GM18858 (cell line): ENCODE data around the gene RTP1.
"Not testable (repeated sequence)": the region's sequence is repeated elsewhere in the genome, so short reads cannot be mapped to it uniquely, and the experiment has no call there.

Experiments
- ATAC-seq: cut with Tn5 transposase; IDR thresholded peaks from one replicate; pipeline ENCODE4 v1.9.1; 2021; ENCODE audit not compliant: unreplicated experiment

The RTP1 gene, protein sequence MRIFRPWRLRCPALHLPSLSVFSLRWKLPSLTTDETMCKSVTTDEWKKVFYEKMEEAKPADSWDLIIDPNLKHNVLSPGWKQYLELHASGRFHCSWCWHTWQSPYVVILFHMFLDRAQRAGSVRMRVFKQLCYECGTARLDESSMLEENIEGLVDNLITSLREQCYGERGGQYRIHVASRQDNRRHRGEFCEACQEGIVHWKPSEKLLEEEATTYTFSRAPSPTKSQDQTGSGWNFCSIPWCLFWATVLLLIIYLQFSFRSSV

DNA sequence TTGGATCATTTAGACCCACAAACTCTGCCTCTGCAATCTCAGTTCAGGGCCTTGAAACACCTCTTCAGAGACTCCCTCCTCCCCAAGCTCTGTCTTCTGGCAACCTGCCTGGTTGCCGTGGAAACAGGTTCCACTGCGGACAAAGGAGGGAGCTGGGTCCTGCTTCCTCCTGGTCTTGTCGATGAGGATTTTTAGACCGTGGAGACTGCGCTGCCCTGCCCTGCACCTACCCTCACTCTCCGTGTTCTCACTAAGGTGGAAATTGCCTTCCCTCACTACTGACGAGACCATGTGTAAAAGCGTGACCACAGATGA, at the start of gene RTP1:
TSS of gene RTP1 (plus strand) at position 152 of the 315 bp plus-strand sequence. CDS start at position 182, 30 bp downstream.
- ATAC-seq, result no peak

DNA sequence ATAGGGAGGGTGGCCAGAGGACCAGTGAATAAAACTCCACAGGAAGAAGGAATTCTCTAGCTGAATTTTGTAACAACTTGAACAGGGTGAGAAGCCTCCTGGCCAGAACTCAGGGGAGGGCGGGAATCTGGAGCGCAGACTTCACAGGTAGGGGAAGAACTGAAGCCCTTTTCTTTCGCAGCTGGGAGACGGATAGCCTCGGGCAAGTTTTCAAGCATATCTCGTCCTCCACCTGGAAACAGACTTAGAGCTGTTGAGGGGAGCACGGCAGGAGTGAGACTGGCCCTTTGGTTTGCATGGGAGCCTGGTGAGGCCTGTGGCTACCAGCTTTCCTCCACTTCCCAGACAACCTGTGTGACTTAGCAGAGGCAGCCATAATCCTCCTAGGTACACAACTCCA, 47.1 kb upstream of the RTP1 start:
- ATAC-seq, result no peak

DNA sequence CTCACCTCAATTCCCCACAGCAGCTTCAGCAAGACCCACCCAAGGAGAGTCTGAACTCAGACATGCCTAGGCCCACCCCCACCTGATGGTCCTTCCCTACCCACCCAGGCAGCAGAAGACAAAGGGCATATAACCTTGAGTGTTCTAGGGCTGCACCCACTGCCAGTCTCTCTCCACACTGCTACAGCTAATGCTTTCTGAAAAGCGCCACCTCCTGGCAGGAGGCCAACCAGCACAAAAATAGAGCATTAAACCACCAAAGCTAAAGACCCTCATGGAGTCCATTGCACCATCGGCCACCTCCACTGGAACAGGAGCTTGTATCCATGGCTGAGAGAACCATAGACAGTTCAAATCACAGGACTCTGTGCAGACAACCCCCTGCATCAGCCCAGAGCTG, 46.7 kb upstream of the RTP1 start:
- ATAC-seq, result no peak

DNA sequence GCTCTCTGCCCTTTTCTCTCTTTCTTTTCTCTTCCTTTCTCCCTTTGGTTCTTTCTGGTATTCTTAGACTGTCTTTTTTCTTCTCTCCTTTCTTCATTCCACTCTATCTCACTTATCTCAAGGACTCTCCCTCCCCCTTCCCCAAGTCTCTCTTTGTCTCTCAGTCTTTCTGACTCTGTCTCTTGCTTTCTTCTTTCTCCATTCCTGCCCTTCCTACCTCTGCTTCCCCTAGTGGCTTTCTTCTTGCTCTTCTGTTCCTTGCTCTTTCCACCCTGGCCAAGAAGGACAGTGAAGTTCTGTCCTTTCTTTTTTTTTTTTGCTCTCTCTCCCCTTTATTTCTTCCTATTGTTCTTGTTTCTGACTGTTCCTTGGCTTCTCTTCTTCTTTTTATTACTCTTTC, 35.7 kb upstream of the RTP1 start:
- ATAC-seq, result no peak

DNA sequence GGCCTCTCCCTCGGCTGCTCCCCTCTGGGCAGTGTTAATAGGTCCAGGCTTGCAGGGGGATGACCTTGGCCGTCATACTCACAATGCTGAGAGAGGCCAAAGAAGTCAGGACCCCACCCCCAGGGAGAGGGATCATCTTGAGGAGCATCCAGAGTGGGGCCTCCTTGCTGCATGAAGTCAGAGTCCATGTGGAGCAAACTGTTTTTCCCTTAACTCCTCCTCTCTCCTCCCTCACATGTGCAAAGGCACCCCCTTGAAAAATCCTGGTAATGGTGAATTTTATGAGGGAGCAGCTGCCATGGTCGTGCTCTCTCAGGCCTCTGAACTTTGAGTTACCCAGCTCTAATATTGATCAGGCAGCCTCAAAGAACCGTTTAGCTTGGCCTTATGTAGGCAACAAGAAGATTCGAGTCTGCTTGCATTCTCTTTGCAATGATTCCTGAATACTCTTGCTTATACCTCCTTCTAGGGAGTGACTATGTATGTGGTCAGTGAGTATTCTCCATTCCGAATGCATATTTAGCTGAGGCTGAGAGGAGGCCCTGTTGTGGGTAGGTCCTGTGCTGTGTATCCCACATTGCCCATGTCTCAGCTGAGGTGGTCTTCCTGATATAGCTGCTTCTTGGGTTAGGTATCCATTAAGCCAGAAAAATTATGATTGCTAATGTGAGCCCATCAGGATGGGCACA, 34.9 kb upstream of the RTP1 start:
- ATAC-seq, result no peak

DNA sequence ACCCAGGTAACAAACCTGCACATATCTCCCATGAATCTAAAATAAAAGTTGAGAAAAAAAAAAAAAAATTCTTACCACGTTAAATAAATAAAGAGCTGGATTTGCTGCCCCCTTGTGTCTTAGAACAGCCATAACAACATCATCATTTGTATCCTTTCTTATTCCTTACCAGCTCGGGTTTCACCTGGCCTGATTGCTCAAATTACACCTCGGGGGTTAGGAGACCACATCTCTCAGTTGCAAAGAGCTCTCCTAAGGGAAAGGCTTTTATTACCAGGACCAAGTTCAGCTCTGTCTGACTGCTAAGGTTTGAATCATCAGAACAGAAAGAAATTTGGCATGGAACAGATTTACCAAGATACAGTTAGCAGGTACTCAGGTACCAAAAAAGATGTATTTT, 32.1 kb upstream of the RTP1 start:
- no peak for ATAC-seq

DNA sequence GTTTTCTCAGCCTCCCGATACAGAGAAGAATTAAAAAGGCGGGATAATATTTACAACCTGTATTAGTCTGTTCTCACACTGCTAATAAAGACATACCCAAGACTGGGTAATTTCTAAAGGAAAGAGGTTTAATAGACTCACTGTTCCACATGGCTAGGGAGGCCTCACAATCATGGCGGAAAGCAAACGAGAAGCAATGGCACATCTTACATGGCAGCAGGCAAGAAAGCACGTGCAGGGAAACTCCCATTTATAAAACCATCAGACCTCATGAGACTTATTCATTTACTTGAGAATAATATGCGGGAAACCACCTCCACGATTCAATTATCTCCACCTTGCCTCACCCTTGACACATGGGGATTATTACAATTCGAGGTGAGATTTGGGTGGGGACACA, 30.5 kb upstream of the RTP1 start:
- ATAC-seq, result no peak

DNA sequence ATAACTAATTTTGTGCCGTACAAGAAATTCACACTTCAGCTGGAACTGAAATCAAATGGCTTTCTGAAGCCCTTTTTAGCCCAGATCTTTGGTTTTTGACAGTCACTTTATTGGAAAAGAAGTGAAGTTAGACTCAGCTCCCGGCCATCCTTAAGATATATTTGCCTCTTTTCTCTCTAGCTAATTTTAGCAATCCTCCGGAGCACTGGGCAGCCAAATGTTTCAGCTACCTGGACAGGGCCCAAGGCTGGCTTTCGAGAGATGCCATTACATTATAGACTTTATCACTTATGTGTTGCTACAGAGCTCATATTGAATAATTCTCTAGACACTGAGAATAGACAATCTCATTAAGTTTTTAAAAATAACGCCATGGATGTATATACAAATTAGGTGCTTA, 29.5 kb upstream of the RTP1 start:
- ATAC-seq, result no peak

DNA sequence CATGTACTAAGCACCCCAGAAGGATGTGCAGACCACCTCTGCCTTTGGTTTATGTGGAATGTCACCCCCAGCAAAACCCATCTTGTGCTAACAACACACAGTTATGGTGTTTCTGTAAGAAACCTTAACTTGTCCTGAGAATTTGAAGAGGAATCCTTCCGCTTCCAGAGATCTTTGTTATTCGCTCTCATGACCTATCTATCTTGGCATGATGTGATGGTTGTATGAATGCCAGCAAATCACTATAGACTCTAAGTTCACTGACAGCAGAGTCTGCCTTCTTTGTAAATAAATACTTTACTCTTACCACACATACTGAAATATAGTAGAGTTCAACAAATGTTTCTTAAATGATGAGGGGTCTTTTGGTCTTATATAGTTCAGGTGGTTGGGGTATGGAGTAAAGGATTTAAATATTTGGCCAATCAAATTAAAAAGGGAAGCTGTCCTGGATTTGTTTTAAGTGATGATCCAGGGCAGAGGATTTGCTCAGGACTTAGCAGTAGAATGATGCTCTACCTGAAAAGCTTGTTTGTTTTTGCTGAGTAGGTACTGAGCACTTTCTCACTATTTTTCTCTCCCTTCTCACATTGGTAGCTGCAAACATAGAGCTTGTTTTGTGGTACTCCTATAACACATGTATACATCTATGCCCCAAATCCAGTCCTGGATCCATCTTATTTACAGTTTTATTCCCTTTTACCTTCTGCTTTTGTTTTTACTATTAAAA, 27.9 kb upstream of the RTP1 start:
- ATAC-seq, result no peak

DNA sequence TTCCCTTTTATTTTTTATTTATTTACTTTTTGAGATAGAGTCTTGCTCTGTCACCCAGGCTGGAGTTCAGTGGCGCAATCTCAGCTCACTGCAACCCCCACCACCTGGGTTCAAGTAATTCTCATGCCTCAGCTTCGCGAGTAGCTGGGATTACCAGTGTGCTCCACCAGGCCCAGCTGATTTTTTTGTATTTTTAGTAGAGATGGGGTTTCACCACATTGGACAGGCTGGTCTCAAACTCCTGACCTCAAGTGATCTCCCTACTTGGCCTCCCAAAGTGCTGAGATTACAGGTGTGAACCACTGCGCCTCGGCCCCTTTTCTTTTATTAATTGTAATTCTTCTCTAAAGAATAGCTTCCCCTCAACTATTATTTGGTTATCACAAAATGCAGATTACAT, 26.4 kb upstream of the RTP1 start:
- not testable (repeated sequence) for ATAC-seq

DNA sequence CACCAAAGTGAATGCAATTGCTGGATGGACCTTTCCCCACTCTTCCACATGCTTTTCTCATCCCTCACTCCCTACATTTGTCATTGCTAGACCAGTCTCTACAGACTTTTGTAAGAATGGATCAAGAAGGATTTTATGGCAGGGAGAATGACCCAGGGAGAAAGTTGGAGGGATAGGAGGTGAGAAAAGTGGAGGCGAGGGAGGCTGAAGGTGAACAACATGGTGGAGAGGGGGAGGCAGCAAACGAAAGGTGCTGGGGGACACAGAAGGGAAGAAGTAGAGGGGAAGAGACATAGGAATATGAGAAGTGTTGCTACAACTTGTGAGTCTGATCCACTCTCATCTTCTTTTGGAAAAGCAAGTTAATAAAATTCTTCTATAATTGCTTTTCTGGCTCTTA, 24.4 kb upstream of the RTP1 start:
- no peak for ATAC-seq

DNA sequence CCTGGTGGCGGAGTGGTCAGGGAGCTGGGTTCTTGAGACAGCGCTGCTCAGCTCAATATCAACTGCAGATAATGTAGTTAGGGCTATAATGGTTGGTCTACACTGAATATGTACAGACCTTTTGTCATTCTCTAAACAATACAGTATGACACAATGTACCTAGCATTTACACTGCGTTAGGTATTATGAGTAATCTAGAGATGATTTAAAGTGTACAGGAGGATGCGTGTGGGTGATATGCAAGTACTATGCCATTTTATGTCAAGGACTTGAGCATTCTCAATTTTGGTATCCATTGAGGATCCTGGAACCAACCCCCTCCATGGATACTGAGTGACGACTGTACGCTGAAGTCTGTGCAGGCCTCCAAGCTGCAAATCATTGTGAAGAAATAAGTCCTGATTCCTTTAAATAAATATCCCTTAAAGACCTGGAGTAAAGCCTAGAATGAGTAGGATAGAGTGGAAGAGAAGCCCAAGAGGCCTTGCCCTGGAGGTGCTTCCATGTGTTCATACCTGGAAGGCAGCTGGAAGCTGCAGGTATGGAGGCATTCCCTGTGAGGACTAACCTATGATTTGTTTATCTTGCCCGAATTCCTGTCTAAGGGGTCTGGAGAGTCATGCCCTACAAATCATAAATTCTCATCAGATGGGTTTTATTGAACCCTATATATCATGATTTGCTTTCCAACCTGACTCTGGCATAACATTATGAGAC, 15.7 kb upstream of the RTP1 start:
- no peak for ATAC-seq

DNA sequence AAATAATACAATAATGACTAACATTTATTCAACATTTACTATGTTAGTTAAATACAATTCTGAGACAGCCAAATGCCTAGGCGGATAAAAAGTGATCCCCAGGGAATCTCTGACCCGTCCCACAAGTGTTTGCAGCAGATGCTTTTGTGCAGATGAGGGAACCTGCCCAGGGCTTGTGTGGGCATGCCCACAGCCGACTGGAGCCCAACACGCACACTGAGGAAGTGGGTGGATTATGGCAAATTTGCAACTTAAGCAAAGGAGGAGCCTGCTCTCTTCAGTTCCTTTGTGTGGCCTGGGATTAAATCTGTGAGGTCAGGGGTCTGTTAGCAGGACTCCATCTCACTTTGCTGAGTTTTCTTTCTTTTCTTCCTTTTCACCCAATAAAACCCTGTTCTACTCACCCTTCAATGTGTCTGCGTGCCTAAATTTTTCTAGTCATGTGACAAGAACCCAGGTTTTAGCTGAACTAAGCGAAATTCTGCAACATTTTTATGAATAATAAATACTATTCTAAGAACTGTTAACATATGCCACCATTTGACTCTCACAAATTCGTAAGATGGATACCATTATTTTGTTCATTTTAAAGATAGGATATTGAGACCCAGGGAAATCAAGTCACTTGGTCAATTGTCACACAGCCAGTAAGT, 13.9 kb upstream of the RTP1 start:
- no peak for ATAC-seq

DNA sequence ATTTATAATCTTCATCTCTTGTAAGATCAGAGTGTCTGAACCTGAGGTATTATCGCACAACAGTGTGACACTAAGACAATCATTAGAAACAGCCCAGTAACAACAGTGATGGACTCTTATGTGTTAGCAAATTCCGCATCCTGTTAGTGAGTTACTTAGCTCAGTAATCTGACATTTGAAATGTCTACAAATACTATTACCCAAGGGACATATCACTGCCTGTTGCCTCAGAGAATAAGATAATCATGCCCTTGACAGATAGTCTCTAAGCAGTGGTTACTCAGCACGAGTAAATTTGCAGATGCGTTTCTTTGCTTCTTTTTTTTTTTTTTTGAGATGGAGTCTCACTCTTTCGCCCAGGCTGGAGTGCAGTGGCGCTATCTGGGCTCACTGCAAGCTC, 13.4 kb upstream of the RTP1 start:
- no peak for ATAC-seq

DNA sequence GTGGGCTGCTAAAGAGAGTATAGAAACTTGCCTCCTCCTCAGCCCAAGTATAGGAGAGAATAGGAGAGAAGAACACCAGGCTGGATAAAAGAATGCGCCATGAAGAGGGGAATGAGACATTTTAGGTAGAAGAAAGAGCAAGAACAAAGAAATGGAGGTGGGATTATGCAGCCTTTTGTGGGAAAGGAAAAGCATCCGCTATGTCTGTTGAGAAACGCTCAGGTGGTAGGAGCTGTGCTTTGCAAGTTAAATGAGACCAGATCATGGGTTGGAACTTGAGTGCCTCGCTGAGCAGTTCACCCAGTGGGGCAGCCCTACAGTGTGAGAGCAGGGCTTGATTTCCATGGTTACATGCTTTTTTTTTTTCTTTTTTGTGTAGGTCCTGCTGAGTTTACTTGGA, 11.5 kb upstream of the RTP1 start:
- no peak for ATAC-seq

DNA sequence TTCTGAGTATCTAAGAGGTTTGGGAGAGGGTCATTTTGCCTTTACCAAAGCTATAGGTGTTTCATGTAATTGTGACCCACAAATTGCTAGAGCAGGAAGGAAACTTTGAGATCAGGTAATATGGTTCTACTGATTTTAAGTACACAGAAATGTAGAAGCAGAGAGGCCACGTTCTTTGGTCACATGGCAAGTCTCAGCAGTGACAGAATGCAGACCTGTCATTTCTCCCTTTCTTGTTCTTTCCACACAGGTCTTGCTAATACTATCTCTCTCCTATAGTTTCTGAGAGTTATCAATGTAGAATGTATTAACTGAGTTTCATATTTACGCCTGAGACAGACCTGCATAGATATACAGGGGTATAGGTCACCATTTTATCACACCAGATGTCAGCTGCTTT, 10.9 kb upstream of the RTP1 start:
- no peak for ATAC-seq

DNA sequence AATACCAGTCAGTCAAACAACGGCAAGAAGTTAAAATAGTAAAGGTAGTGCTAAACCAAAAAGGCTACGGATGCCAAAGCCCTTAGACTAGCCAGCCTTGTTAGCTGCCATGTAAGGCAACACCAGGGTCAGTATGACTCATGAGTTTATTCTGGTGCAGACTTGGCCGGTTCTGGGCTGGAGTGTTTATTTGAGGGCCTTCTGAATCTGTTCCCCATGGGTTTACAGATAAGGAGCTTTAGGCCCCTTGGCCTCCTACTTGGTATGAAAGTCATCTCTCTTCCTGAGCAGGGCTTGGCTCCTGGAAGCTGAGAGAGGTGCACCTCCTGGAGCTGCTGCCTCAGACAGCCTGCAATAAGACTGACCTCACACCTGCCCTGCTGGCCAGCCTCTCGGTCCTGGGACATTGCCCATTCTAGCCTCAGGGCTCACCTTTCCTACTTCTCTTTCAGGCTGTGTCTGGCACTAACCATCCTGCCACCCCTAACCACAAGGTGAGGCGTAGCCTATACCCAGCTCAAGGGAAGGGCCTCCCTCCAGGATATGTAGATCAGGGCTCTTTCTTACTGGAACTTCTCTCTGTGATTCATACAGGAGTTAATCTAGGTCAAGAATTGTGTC, 10.4 kb upstream of the RTP1 start:
- no peak for ATAC-seq

DNA sequence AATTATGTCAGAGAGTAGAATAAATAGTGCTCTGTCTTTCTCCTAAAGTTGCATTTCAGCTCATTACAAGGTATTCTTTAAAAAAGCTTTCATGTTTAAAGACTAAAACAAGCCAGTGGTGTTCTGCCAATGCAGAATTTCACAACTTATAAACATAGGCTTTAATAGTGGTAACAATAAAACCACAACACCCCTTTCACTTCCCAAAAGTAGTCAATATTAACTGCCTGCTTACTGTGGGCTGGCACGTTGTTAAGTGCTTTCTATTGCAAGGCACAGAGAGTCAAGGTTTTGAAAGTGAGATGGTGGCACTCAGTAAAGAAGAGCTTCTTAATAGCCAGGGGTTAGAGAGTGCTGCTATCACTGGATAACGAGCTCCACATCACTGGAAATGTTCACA, 8.4 kb upstream of the RTP1 start:
- ATAC-seq, result no peak

DNA sequence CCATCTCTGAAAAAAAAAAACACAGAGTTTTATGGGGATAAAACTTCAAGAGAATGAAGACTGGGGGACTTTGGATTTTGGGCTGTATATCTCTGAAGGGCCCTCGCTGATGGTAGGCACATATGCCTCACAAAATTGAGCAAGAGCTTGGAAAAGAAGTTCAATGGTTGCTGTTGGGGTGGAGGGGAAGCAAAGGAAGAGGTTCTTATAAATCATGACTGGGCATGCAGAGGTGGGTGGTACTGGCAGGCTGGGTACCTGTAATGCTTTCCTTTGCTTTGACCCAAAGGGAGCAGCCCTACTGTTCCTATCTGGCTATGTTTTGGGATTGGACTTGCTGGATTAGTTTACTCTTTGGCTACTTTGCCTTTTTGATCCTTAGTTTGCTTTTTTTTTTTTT, 6.0 kb upstream of the RTP1 start:
- no peak for ATAC-seq

DNA sequence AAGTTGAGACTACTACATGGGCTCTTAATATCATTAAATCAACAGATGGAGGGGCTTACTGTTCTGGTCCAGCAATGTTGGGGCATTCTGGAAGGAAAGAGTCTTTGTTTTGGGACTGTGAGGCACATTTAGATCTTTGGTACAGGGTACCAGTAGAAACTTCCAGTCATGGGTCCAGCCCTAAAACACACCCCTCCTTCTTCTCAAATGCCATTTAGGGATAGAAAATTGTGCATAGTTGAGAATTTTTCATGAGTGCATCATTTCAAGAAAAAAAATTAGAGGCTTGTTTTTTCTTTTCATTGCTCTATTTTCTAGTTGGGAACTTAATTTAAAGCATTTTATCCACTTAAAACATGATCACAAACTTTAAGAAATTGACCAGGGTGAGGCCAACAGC, 4.1 kb upstream of the RTP1 start:
- ATAC-seq, result no peak
